Smooth muscle cell (in vitro differentiated cells): ENCODE measurements around the gene NSUN5. TPM values are rescaled to one million over a fixed set of nuclear protein-coding genes. Genes with fewer than 3 reads are reported as not detected.
"Not testable (repeated sequence)": the region's sequence is repeated elsewhere in the genome, so short reads cannot be mapped to it uniquely, and the experiment has no call there.

Experiments used
- DNase-seq: peaks from one replicate; lab custom pipeline; 2025; ENCODE audit not compliant: unreplicated experiment; lab: John Stamatoyannopoulos, UW
- H2AFZ ChIP-seq: fragments of 200-600 bp; sonication (generic); 2 replicates; pipeline ENCODE4 v1.6.0; 2016; ENCODE audit warnings: antibody characterized with exemption, low read depth, mild to moderate bottlenecking
- H3F3A ChIP-seq: fragments of 200-600 bp; sonication (generic); 2 replicates; pipeline ENCODE4 v1.6.0; 2017; ENCODE audit warnings: antibody characterized with exemption, low read depth
- H3K27ac ChIP-seq: fragments of 200-600 bp; sonication (generic); 2 replicates; pipeline ENCODE4 v1.5.1; 2016; ENCODE audit warnings: low read depth, mild to moderate bottlenecking
- H3K27me3 ChIP-seq: fragments of 200-600 bp; sonication (generic); 2 replicates; pipeline ENCODE4 v1.6.1; 2016; ENCODE audit warnings: low read depth, mild to moderate bottlenecking
- H3K36me3 ChIP-seq: fragments of 200-600 bp; sonication (generic); 2 replicates; pipeline ENCODE4 v1.5.1; 2016; ENCODE audit warnings: low read depth
- H3K4me1 ChIP-seq: fragments of 200-600 bp; sonication (generic); 2 replicates; pipeline ENCODE4 v1.5.1; 2016; ENCODE audit warnings: low read depth
- H3K4me2 ChIP-seq: fragments of 200-600 bp; sonication (generic); 2 replicates; pipeline ENCODE4 v1.6.0; 2016; ENCODE audit warnings: mild to moderate bottlenecking
- H3K4me3 ChIP-seq: fragments of 200-600 bp; sonication (generic); 2 replicates; pipeline ENCODE4 v1.5.1; 2016; ENCODE audit warnings: mild to moderate bottlenecking
- H3K79me2 ChIP-seq: fragments of 200-600 bp; sonication (generic); 2 replicates; pipeline ENCODE4 v1.6.0; 2016; ENCODE audit warnings: low read depth, mild to moderate bottlenecking
- H3K9ac ChIP-seq: fragments of 200-600 bp; sonication (generic); 2 replicates; pipeline ENCODE4 v1.6.0; 2016; ENCODE audit warnings: low read depth
- H3K9me3 ChIP-seq: fragments of 200-600 bp; sonication (generic); replicated peaks from 2 replicates; pipeline ENCODE4 v1.5.1; 2016; ENCODE audit warnings: low read depth
- H4K20me1 ChIP-seq: fragments of 200-600 bp; sonication (generic); 2 replicates; pipeline ENCODE4 v1.6.0; 2016; ENCODE audit warnings: low read depth
- WGBS: methylation state at CpG from one replicate; pipeline ENCODE4 v1.1.7; 2016; ENCODE audit warnings: low lambda C conversion rate; 5-methylcytosine and 5-hydroxymethylcytosine counted together
- polyA plus RNA-seq: library from polyadenylated mRNA; unstranded; fragments of >200 nt; fragmentation: Nextera tagmentation; extraction: Ambion mirVana; gene quantifications from 2 replicates; pipeline ENCODE4 v1.2.1, GENCODE V29; 2016
- small RNA-seq: library from RNA; depleted of rRNA; stranded (forward); fragments of <200 nt; gene quantifications from one replicate; pipeline ENCODE3, GENCODE V24; 2014
- total RNA-seq: library from RNA; depleted of rRNA; stranded (reverse); fragments of >200 nt; gene quantifications from 2 replicates; pipeline ENCODE4 v1.2.3, GENCODE V29; 2014

Gene NSUN5
- total and polyA plus RNA-seq, 2 experiments from 2014 or later, result 25.2 to 38.1 TPM

DNA sequence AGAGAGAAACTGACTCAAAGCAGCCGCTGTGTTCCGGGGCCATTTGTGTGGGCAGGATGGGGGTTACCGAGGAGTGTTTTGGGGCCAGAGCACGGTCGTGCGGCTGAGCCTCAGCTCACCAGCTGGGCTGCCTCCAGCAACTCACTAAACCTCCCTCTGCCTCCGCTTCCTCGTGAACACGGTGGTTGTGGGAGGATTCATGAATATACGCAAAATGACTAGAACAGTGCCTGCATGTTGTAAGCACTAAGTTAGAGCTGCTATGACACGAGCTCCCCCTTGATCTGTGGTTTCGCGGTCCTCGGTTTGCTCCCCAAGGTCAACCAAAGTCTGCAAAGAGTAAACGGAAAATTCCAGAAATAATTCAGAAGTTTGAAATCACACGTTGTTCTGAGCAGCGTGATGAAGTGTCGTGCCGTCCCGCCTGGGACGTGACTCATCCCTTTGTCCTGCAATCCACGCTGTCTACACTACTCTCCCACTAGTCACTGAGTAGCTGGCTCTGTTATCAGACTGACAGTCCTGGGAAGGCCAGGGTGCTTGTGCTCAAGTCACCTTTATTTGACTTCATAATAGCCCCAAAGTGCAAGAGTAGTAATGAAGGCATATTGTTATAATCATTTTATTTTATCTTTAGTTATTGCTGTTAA is 41.8 kb downstream of the NSUN5 start:
- H3K9me3 ChIP-seq, H3K9ac ChIP-seq, H3K4me3 ChIP-seq, H3K4me2 ChIP-seq, H3K4me1 ChIP-seq, H3K27me3 ChIP-seq, H4K20me1 ChIP-seq, H3K27ac ChIP-seq, H3K79me2 ChIP-seq, H2AFZ ChIP-seq, H3F3A ChIP-seq, H3K36me3 ChIP-seq, DNase-seq: not testable (repeated sequence)
- WGBS, result no CpG with 5 or more reads among the region's 22 CpGs

DNA sequence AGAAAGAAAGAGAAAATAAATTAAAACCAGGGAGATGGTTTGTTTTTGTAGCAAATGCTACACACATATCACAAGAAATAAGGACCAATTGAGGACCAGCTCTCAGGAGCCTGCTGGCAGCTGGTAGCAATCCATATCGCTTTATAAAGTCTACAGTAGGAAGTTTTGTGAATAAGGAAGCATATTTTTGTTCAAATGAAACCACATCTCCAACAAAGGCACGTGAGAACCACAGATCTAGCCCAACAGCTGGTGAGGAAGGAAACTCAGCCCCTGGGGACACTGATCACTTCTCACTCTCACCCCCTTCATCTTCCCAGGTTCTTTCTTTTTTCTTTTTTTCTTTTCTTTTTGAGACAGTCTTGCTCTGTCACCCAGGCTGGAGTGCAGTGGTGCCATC is 46.2 kb downstream of the NSUN5 start:
- H2AFZ ChIP-seq, H3K36me3 ChIP-seq, H3K9me3 ChIP-seq, DNase-seq, H3K27ac ChIP-seq, H3K27me3 ChIP-seq, H4K20me1 ChIP-seq, H3K4me2 ChIP-seq, H3F3A ChIP-seq, H3K4me1 ChIP-seq, H3K79me2 ChIP-seq, H3K4me3 ChIP-seq, H3K9ac ChIP-seq: not testable (repeated sequence)
- WGBS, result no CpG with 5 or more reads among the region's 2 CpGs

Small RNA genes lying within 50 kb of the gene (small RNA-seq; reads per million reads assigned to genes)
- gene RNU6-1080P, result not detected

Other genes starting within 250 kb of the NSUN5 start
- gene SPDYE9, start 222.8 kb downstream of the NSUN5 start, total RNA-seq, result not detected in 2 replicates
- gene SPDYE9, start 222.8 kb downstream of the NSUN5 start, polyA plus RNA-seq, result 0.31 TPM in 1 of 2 replicates, not detected in the other
- not detected in 2 replicates for gene TRIM50, start 19.3 kb upstream of the NSUN5 start, total RNA-seq
- gene TRIM50, start 19.3 kb upstream of the NSUN5 start, polyA plus RNA-seq, result not detected in 2 replicates
- gene FKBP6, start 19.3 kb upstream of the NSUN5 start, total RNA-seq, result not detected in 2 replicates
- gene FKBP6, start 19.3 kb upstream of the NSUN5 start, polyA plus RNA-seq, result not detected in 2 replicates
- gene FZD9, start 125.0 kb upstream of the NSUN5 start, total RNA-seq, result 0.58 and 1.3 TPM in 2 replicates
- 1.6 and 3.3 TPM in 2 replicates for gene FZD9, start 125.0 kb upstream of the NSUN5 start, polyA plus RNA-seq
- 43.9 and 48.8 TPM in 2 replicates for gene BAZ1B, start 213.5 kb upstream of the NSUN5 start, total RNA-seq
- gene BAZ1B, start 213.5 kb upstream of the NSUN5 start, polyA plus RNA-seq, result 20.1 and 23.9 TPM in 2 replicates
- gene BCL7B, start 248.9 kb upstream of the NSUN5 start, total RNA-seq, result 16.0 and 31.9 TPM in 2 replicates
- 30.7 and 37.9 TPM in 2 replicates for gene BCL7B, start 248.9 kb upstream of the NSUN5 start, polyA plus RNA-seq